Endothelial cell of umbilical vein (primary cell): ENCODE data around the gene CTSL. TPM values are rescaled to one million over a fixed set of nuclear protein-coding genes. Genes with fewer than 3 reads are reported as not detected.

Source experiments
- BruUV-seq: library from RNA; stranded (reverse); fragments of 400-500 nt; replicated peaks from 2 replicates; lab custom pipeline; 2021; lab: Mats Ljungman, UMichigan
- CTCF ChIA-PET: fragments of 300-600, 350-600 bp; sonication (Branson Sonifier 250); formaldehyde crosslinking; loops from one replicate; lab custom pipeline; 2021; ENCODE audit warnings: antibody characterized with exemption, inconsistent platforms; lab: Charles Lee
- POLR2A ChIA-PET: fragments of 300-600, 350-600 bp; sonication (Branson Sonifier 250); formaldehyde crosslinking; loops from one replicate; lab custom pipeline; 2021; ENCODE audit warnings: antibody characterized with exemption, inconsistent platforms; lab: Charles Lee
- DNase-seq: peaks from one replicate; pipeline ENCODE4 v3.0.0-alpha.2; 2011; ENCODE audit warnings: low read depth, low spot score
- FAIRE-seq: peaks from 2 replicates; lab custom pipeline; 2011; peaks lifted over from hg19 to GRCh38; lab: Jason Lieb, UNC
- H2AFZ ChIP-seq: 2 replicates; pipeline ENCODE4 v1.6.0; 2012; ENCODE audit warnings: low read depth, low read length, control low read depth, inconsistent platforms
- H3K27ac ChIP-seq: 2 replicates; pipeline ENCODE4 v1.5.1; 2011; ENCODE audit warnings: low read depth, mild to moderate bottlenecking, control low read depth, low read length, moderate library complexity; ENCODE audit not compliant: insufficient read depth
- H3K27me3 ChIP-seq, 2 experiments: 2 replicates each; pipeline versions ENCODE4 v1.6.0 to v1.6.1; 2011; ENCODE audit warnings: low read length in 2 of 2, mixed read lengths in 1 of 2; ENCODE audit not compliant: control insufficient read depth in 2 of 2, insufficient read depth in 2 of 2
- H3K36me3 ChIP-seq, 2 experiments: 2 replicates in 1 of 2; 3 replicates in 1 of 2; pipeline ENCODE4 v1.5.1; 2011; ENCODE audit warnings: low read length in 2 of 2, mild to moderate bottlenecking in 1 of 2, moderate library complexity in 1 of 2; ENCODE audit not compliant: control insufficient read depth in 2 of 2, insufficient read depth in 2 of 2; ENCODE audit errors: extremely low read depth in 1 of 2
- H3K4me1 ChIP-seq: 3 replicates; pipeline ENCODE4 v1.5.1; 2011; ENCODE audit warnings: mild to moderate bottlenecking, low read length; ENCODE audit not compliant: control insufficient read depth, insufficient read depth; ENCODE audit errors: extremely low read depth
- H3K4me2 ChIP-seq: 2 replicates; pipeline ENCODE4 v1.6.1; 2011; ENCODE audit warnings: low read length, control low read depth, mixed read lengths; ENCODE audit not compliant: insufficient read depth
- H3K4me3 ChIP-seq, 3 experiments: fragments of 200-600 bp in 1 of 3; sonication (generic), shearing (Covaris generic) in 1 of 3; replicated peaks in 1 of 3; 2 replicates each; pipeline ENCODE4 v1.5.1; 2011 to 2016; ENCODE audit warnings: control low read depth in 3 of 3, low read length in 3 of 3, mild to moderate bottlenecking in 2 of 3, inconsistent platforms in 1 of 3, low read depth in 1 of 3, moderate library complexity in 1 of 3; ENCODE audit not compliant: insufficient read depth in 1 of 3
- H3K79me2 ChIP-seq: 2 replicates; pipeline ENCODE4 v1.6.0; 2012; ENCODE audit warnings: low read length, inconsistent platforms; ENCODE audit not compliant: control insufficient read depth, insufficient read depth
- H3K9ac ChIP-seq: replicated peaks from 2 replicates; pipeline ENCODE3; 2011; ENCODE audit warnings: low read length, control low read depth; ENCODE audit not compliant: insufficient read depth; ENCODE audit errors: extremely low read depth
- H3K9me1 ChIP-seq: replicated peaks from 3 replicates; pipeline ENCODE4 v1.6.0; 2011; ENCODE audit warnings: mild to moderate bottlenecking, low read length; ENCODE audit not compliant: control insufficient read depth, insufficient read depth; ENCODE audit errors: extremely low read depth
- H3K9me3 ChIP-seq: replicated peaks from 2 replicates; pipeline ENCODE4 v1.5.1; 2012; ENCODE audit warnings: low read length, inconsistent platforms; ENCODE audit not compliant: control insufficient read depth, insufficient read depth
- H4K20me1 ChIP-seq: replicated peaks from 2 replicates; pipeline ENCODE3; 2011; ENCODE audit warnings: mild to moderate bottlenecking, low read length; ENCODE audit not compliant: control insufficient read depth, insufficient read depth; ENCODE audit errors: extremely low read depth
- CTCF ChIP-seq, 2 donors: IDR thresholded peaks; 1 replicate in 1 of 2; 2 replicates in 1 of 2; pipeline ENCODE4 v1.5.1; 2011; ENCODE audit warnings: low read length in 2 of 2, mild to moderate bottlenecking in 2 of 2, moderate library complexity in 2 of 2, control low read depth in 1 of 2, inconsistent platforms in 1 of 2, low read depth in 1 of 2; ENCODE audit not compliant: insufficient read depth in 1 of 2; ENCODE audit errors: extremely low read depth in 1 of 2
- EZH2 ChIP-seq: IDR thresholded peaks from 2 replicates; pipeline ENCODE4 v1.6.1; 2012; ENCODE audit warnings: borderline replicate concordance, low read depth, mild to moderate bottlenecking, moderate library complexity, low read length, inconsistent platforms; ENCODE audit not compliant: severe bottlenecking
- FOS ChIP-seq: IDR thresholded peaks from 2 replicates; pipeline ENCODE4 v1.6.1; 2011; ENCODE audit warnings: mild to moderate bottlenecking, low read length, moderate library complexity, borderline replicate concordance; ENCODE audit not compliant: insufficient read depth
- GATA2 ChIP-seq: IDR thresholded peaks from 2 replicates; pipeline ENCODE4 v1.7.0; 2011; ENCODE audit warnings: low read depth, mild to moderate bottlenecking, moderate library complexity, mixed read lengths, low read length; ENCODE audit not compliant: insufficient read length, insufficient read depth
- JUN ChIP-seq: IDR thresholded peaks from 2 replicates; pipeline ENCODE4 v1.6.1; 2011; ENCODE audit warnings: borderline replicate concordance, low read depth; ENCODE audit not compliant: insufficient read length, insufficient read depth
- MYC ChIP-seq: IDR thresholded peaks from one replicate; pipeline ENCODE4 v1.6.1; 2011; ENCODE audit warnings: mild to moderate bottlenecking, low read depth, low read length
- POLR2A ChIP-seq: IDR thresholded peaks from 2 replicates; pipeline ENCODE4 v1.6.1; 2012; ENCODE audit warnings: low read depth, mild to moderate bottlenecking, control low read depth, low read length
- POLR2AphosphoS5 ChIP-seq: IDR thresholded peaks from 2 replicates; pipeline ENCODE4 v1.6.1; 2012; ENCODE audit warnings: low read depth, mild to moderate bottlenecking, control low read depth, low read length, moderate library complexity; ENCODE audit not compliant: insufficient read depth
- dilution Hi-C: fragments of 300-500 bp; cut with MboI; formaldehyde crosslinking; loops from one replicate; pipeline ENCODE4 v1.15.0; 2019; ENCODE audit warnings: low sequenced_read_pairs; ENCODE audit not compliant: extremely low pct_ligation_motif_present
- intact Hi-C: fragments of 100-400 bp; cut with micrococcal nuclease; formaldehyde crosslinking; loops from one replicate; pipeline ENCODE4 v1.10.0; 2022
- polyA plus RNA-seq, 4 experiments: library from polyadenylated mRNA; depleted of rRNA in 3 of 4; stranded (reverse) in 3 of 4; unstranded in 1 of 4; fragments of >200 nt; gene quantifications; 2 replicates each; pipeline versions ENCODE4 v1.2.1 to v1.2.3, GENCODE V29; 2011 to 2012; ENCODE audit warnings: missing spikeins in 1 of 4
- total RNA-seq: library from RNA; stranded (reverse); gene quantifications from 2 replicates; pipeline ENCODE4 v1.2.3, GENCODE V29; 2021
- TF ChIP-seq, protein P1 (sequence below): IDR thresholded peaks from 2 replicates; pipeline ENCODE4 v1.6.1; 2011; ENCODE audit not compliant: insufficient read depth, insufficient read length

The CTSL gene
- total and polyA plus RNA-seq, 2 donors (not counting 3 experiments of a cell fraction or from before 2014, with no cell fraction given): 98.4 to 107 TPM

DNA sequence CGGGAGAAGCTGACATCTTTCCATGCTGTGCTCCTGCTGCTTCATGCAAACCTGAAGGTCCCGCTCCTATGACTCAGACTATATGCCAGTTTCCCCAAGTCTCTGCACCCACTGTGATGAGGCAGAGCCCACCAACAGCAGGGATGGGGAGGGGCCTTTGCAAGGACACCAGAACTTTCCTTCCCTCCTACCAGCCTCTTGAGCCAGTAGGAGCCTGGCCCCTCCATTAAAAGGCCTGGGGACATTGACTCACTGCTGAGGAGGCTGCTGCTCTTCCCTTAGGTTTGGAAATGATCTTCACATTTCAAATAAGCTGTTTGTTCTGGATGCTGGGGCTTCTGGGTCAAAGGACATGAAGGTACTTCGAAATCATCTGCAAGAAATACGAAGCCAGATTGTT, 26.1 kb upstream of the CTSL start:
- DNase-seq: no peak
- Histone ChIP-seq H3K27ac (no peak overlapping the region), H3K4me2 (no peak overlapping the region), H3K79me2 (no peaks in the 10 kb centered on the region), H3K36me3 (peaks cover 10 to 55% of the 10 kb centered on the region in 2 experiments), H3K4me1 (no peaks in the 10 kb centered on the region), H3K9me1 (no peaks in the 10 kb centered on the region), H4K20me1 (no peaks in the 10 kb centered on the region), H2AFZ (no peak overlapping the region), H3K9me3 (no peaks in the 10 kb centered on the region), H3K27me3 (no peaks in the 10 kb centered on the region), H3K9ac (no peak overlapping the region), H3K4me3 (no peak overlapping the region)
- intact Hi-C loops (no loop called here), dilution Hi-C loops (no loop called here)
- FAIRE-seq: no peak
- ChIA-PET POLR2A (no interaction called here), CTCF (interaction anchor here (1.3 kb wide), 1 partner anchor 15 kb away, joined by 4 read pairs; no protein-coding TSS in a partner anchor)
- TF ChIP-seq EZH2 (no peak), FOS (no peak), MYC (no peak), CTCF (IDR thresholded peaks at IDR 0.05; ENCODE audit: extremely low read depth in 1 of 2, insufficient read depth in 1 of 2, low read depth in 1 of 2, low read length in 2 of 2) (no peak), JUN (no peak), POLR2AphosphoS5 (no peak), GATA2 (no peak), POLR2A (no peak)
- TF ChIP-seq, protein P1, sequence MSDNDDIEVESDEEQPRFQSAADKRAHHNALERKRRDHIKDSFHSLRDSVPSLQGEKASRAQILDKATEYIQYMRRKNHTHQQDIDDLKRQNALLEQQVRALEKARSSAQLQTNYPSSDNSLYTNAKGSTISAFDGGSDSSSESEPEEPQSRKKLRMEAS: no peak
- no TSS peak for BruUV-seq
